Fibroblast of lung (primary cell): ENCODE data around the gene SULF2.

ENCODE experiments used
- EZH2 ChIP-seq: IDR thresholded peaks from 2 replicates; pipeline ENCODE4 v1.5.1; 2012; ENCODE audit warnings: low read length, control low read depth, mild to moderate bottlenecking; ENCODE audit errors: missing control alignments
- TF ChIP-seq, protein P1 (sequence below), 2 donors: IDR thresholded peaks in 1 of 2; conservative IDR thresholded peaks in 1 of 2; 1 replicate in 1 of 2; 2 replicates in 1 of 2; pipeline ENCODE4 v1.5.1; 2011 to 2012; ENCODE audit warnings: low read length in 2 of 2, control low read depth in 1 of 2, inconsistent platforms in 1 of 2, low read depth in 1 of 2, mild to moderate bottlenecking in 1 of 2

DNA sequence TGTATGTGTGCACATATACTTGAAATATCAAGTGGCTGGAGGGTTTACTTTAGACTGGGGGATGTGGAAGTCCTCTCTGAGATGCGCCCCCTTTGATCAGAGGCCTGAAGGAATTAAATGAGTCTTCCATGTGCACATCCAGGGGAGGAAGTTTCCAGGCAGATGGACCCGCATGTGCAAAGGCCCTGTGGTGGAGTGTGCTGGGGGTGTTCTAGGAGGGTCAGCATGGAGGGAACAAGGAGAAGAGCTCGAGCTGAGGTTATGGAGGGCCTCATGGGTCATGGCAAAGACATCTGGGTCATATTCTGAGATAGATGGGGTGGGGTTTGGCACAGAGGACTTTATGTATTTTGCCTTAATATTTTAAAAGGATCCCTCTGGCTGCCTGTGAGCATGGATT, 17.7 kb upstream of the SULF2 start:
- TF ChIP-seq, protein P1, sequence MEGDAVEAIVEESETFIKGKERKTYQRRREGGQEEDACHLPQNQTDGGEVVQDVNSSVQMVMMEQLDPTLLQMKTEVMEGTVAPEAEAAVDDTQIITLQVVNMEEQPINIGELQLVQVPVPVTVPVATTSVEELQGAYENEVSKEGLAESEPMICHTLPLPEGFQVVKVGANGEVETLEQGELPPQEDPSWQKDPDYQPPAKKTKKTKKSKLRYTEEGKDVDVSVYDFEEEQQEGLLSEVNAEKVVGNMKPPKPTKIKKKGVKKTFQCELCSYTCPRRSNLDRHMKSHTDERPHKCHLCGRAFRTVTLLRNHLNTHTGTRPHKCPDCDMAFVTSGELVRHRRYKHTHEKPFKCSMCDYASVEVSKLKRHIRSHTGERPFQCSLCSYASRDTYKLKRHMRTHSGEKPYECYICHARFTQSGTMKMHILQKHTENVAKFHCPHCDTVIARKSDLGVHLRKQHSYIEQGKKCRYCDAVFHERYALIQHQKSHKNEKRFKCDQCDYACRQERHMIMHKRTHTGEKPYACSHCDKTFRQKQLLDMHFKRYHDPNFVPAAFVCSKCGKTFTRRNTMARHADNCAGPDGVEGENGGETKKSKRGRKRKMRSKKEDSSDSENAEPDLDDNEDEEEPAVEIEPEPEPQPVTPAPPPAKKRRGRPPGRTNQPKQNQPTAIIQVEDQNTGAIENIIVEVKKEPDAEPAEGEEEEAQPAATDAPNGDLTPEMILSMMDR (conservative IDR thresholded peaks at IDR 0.05 in 1 of 2, IDR thresholded peaks at IDR 0.05 in 1 of 2; ENCODE audit: low read depth in 1 of 2, low read length in 2 of 2): no peak
- no peak for TF ChIP-seq EZH2
